CD4-positive, alpha-beta T cell treated with Interleukin-1 beta for 1 hour (primary cell): ENCODE results near the gene LENG1.
"Not testable (repeated sequence)": the region's sequence is repeated elsewhere in the genome, so short reads cannot be mapped to it uniquely, and the experiment has no call there.

Source experiments
- DNase-seq, 2 donors: peaks; one replicate each; pipeline ENCODE4 v3.0.0-alpha.2; 2020 to 2022

LENG1 gene

DNA sequence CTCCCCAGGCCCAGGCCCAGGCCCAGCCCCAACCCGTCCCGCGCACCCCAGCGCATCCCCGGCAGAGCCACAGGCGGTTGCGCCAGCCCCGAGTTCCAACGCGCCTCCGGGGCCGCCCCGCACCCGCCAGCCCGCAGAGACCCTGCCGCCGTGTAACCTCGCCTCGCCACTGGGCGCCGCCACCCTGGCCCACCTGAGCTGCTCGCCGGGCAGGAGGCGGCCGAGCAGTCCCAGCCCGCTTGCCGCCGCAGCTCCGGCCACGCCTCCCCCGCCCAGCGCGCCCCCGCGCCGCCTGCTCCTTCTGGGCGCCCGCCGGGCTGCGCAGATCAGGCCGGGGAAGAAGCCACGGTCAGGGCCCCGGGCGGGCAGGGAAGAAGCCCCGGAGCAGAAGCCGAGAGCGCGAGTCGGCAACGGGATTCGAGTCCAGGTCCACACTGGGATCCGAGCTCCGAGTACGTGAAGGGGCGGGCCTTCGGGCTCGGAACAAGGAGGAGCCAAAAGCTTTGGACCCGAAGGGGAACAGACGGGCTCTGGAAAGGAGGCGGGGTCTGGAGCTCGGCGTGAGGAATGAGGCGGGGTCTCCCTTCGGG is 29.7 kb upstream of the LENG1 start, which contains the start of gene MBOAT7:
TSS of gene MBOAT7 (minus strand) at position 436 of the 590 bp plus-strand sequence. CDS start 1,072 bp downstream, outside the sequence.
- no peak for DNase-seq

DNA sequence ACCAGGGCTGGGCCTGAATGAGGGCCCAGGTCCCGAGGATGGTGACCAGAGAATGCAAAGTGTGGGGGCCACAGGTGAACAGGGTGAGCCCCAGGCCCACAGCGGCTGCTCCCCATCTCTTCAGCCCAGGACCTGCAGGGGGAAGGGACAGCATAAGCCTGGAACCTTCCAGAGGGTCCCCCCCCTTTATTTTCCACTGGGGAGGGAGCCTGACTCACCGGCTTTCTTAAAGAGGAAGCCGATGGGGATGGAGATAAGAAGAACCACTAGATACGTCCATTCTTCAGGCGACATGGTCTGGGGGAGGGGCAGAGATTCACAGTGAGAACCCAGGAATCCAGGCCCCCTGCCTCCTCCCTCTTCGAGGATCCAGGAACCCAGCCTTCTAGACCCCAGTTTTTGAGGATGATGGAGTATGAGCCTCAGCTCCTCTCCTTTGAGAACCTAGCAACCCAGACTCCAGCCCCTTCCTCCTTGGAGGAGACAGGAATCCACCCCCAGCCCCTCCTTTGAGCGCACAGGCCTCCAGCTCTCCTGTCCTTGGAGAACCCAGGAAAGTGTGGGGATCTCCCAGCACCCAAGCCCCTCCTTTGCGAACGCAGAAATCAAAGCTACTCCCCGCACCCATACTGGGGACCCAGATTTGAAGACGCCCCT is 28.8 kb upstream of the LENG1 start:
- DNase-seq: peak; percentile 60 to 66

DNA sequence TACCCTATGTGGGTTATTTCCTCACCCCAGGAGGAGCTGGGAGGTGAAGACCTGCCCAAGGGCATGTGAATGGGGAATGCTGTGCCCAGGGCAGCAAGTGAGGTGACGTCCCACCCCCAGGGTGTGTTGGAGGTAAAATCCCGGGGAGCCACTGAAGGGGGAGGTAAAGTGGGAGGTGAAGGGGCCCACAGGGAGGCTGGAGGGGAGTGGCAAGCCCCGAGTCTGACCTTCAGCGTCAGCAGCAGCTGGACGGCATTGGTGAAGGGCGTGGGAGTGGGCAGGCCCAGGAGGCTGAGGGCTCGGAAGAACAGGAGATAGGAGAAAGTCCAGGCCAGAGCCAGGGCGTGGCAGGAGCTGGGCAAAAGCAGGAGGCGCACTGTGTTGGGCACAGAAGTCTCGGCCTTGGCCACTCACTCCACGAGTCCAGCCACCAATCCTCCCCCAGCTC is 27.4 kb upstream of the LENG1 start:
- DNase-seq: no peak

DNA sequence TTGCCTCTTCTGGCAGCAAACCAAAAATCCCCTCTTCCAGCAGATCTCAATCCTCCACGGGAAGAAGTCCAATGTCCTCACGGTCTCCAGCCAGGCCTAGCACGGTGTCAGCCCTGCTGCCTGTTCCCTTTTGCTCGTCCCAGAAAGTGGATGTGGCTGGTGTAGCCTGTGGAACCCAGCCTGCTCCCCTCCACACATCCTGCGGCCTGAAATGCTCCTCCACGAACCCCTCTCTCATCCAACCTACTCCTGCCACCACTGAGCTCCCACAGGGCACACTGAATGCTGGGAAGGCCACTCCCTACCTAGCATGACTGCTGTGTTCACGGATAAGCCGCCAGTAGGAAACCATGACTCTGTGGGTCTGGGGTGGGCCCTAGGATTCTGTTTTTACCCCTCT is 26.8 kb upstream of the LENG1 start:
- no peak for DNase-seq

DNA sequence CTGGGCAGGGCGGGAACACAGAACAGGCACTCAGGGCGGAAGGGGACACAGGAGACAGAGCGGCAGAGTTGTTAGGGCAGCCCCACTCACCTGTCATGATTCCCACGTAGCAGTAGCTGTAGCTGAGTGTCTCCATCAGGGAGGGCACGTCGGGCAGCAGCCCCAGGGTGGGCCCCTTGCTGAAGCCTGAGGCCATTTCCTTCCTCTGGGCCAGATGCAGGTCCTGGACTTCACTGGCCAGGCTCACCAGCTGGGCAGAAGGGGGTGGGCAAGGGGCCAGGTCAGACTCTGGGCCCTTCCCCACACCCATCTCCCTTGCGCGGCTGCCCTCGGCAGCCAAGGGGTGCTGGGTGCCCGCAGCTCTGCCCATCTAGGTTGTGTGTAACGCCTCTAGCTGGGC is 23.9 kb upstream of the LENG1 start:
- DNase-seq: no peak

DNA sequence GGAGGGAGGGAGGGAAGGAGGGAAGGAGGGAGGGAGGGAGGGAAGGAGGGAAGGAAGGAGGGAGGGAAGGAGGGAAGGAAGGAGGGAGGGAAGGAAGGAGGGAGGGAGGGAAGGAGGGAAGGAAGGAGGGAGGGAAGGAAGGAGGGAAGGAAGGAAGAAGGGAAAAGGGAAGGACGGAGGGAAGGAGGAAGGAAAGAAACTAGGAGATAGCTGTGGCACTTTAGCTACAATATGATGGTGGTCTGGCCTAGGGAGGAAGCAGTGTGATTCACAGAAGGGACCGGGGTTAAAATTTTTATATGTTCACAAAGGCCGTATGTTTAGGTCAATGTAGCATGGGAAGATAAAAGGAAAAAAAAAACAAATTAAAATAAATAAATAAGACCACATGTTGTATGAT is 22.4 kb upstream of the LENG1 start:
- DNase-seq: not testable (repeated sequence)

DNA sequence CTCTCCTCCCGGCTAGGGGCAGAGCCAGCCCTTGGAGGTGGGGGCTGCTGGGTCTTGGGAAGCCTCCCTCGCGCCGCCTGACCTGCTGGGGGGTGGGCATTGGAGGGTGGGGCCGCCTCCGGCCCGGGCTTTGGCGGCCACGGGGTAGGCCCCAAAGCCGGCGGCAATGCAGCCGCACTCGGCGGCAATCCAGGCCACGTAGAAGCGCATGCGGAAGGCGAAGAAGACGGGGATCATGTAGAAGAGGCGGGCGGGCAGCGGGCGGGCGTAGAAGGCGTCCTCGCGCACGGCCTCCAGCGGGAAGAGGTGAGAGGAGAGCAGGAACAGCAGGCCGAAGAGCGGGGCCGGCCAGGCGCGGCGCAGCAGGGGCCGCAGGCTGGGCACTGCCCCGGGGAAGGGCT is 21.2 kb upstream of the LENG1 start:
- no peak for DNase-seq

DNA sequence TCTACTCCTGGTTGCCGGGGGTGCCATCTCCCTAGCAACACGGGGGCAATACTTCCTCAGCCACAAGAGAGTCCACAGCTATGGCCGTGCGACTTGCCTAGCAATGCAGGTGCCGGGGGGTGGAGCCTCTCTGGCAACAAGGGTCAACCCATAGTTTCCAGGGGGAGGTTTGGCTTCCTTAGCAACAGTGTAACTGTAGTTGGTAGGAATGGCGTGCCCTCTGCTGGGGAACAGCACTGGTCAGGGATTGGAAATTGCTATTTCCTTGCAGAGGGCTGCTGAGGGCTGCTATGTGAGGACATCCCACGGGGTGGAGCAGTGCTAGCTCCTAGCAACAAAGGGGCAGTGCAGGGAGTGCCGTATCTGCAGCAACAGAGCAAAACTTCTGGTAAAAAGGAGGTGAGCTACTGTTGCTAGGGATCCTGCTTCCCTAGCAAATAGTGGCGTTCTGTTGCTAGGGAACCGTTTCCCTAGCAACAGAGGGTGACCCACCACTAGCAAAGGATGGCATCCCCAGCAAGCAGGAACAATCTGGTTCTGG is 20.5 kb upstream of the LENG1 start:
- DNase-seq: peak in 1 of 2 donors; percentile 31

DNA sequence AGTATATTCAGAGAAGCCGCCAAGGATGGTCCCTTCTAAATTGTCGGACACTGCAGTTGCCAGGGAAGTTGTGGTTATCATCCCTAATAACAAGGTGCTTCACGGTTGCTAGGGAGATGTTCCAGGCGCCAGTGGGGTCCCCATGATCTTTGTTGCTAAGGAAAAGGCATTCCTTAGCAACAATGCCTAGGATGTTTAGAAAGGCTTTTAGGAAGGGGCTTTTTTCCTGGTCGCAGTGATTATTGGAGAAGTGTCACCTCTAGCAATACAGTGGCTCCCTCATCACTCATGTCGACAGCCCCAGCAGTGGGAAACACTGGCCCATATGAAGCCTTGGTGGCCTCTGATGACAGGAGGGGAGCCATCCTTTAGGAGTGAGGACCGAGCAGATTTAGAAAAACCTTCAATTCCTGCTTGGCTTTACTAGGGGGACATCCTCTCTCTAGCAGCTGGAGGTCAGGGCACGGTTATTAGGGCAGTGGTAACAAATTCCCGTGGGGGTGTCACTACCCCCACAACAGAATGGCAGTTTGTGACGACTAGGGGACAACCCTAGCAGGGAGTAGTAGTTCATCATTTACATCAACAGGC is 19.8 kb upstream of the LENG1 start:
- no peak for DNase-seq

DNA sequence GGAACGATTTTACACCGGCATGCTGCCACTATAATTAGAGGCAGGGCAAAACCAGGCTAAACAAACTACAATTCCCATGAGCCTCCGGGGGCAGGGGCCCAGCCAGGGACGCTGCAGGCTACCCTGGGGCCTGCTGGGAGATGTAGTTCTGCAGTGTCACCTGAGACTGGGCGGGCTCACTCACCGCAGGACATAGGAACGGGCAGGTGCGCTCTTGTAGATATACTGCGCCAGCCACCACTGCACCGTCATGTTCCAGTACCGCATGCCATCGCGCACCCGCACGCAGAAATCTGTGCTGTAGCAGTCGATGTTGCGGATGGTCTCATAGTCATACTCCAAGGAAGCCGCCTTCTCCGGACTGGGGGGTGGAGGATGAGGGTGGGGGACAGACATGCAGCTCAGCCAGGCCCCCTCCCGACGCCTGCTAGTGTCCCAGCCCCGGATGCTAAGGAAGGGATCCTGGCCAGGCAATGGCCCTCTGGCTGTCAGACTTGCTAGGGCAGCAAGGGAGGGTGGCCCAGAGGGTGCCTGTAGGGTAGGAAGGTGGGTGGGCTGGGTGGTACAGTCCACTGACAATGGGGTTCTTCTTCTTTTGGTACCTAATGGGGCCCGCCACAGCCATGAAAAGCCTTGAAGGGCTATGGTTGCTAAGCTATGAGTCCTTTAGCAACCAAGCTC is 19.2 kb upstream of the LENG1 start:
- peak; percentile 30 to 42 for DNase-seq

DNA sequence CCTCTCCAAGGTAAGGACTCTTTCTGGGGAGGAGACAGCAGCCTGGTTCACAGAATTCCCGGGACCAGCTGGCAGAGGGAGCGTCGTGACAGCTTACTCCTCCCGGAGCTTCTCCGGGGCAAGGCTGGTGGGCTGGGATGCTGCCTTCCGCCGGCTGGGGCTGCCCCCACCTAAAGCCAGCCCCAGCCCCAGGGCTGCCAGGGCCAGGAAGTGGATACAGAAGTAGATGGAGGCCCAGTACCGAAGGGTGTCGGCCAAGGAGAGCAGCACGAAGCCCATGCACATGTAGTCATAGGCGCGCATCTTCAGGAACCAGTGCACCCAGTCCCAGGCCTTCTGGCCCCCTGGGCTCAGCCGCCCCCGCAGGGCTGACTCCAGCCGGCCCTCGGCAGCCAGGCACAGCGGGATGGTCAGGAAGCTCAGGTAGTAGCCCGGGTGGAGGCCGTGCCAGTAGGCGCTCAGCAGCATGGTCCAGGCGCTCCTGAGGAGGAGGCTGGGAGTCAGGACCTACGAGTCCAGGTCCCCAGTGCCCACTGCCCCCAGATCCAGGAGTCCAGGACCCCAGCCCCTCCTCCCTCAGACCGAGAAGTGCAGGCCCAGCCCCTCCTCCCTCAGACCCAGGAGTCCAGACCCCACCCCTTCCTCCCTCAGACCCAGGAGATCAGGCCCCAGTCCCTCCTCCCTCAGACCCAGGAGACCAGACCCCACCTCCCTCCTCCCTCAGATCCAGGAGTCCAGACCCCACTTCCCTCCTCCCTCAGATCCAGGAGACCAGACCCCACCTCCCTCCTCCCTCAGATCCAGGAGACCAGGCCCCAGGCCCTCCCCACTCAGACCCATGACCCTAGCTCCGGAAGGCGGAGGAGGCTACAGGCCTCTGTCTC is 14.7 kb upstream of the LENG1 start:
- DNase-seq: no peak

DNA sequence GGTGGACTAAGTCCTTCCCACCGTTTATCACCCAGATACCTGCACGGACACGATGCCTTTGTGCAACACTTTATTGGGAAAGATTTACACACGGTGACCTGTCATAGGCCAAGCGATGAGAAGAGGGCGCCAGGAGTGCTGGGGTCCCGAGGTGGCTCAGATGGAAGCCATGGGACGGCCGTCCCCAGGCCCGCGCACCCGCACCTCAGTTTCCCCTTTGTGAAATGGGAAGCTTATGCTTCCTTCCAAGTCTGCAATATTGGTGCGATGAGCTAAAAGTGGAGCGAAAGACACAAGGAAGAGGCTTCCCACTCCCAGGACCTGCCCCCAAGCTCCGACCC is 13.8 kb upstream of the LENG1 start:
- DNase-seq: no peak

DNA sequence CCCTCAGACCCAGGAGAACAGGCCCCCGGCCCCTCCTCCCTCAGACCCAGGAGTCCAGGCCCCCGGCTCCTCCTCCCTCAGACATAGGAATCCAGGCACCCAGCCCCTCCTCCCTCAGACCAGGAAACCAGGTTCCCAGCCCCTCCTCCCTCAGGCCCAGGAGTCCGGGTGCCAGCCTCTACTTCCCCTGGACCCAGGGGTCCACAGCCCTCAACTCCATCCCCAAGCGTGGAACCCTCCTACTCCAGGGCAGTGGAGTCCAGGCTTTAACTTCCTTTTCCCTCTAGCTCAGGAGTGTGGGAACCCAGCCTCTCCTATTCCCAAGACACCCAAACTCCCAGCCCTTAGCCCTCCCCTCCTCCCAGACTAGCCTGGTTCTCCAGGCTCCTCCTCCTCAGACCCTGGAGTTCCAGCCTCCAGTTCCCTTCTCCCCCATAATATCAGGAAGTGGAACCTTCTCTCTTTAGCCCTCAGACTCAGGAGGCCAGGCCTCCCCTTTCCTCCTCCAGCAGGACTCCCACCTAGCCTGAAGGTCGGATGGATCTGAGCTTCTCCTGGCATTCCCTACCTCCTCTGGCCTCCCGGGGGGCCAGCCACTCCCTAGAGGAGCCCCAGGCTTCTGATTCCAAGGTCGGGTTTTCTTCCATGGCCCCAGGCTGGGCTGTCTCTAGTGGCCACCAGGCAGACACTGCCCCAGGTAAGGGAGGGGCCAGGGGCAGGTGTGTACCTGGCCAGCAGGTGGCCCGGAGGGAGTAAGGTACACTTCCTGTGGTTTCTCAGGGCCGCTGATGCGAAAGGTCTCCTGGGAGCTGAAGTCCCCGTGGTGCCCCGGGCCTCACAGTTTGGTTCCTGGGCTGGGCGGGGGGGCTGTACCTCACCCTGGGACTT is 13.2 kb upstream of the LENG1 start, which contains the start of gene TMC4:
TSS of gene TMC4 (minus strand) at position 690 of the 888 bp plus-strand sequence. CDS start at position 647, 43 bp downstream.
- peak in 1 of 2 donors; percentile 30 for DNase-seq

DNA sequence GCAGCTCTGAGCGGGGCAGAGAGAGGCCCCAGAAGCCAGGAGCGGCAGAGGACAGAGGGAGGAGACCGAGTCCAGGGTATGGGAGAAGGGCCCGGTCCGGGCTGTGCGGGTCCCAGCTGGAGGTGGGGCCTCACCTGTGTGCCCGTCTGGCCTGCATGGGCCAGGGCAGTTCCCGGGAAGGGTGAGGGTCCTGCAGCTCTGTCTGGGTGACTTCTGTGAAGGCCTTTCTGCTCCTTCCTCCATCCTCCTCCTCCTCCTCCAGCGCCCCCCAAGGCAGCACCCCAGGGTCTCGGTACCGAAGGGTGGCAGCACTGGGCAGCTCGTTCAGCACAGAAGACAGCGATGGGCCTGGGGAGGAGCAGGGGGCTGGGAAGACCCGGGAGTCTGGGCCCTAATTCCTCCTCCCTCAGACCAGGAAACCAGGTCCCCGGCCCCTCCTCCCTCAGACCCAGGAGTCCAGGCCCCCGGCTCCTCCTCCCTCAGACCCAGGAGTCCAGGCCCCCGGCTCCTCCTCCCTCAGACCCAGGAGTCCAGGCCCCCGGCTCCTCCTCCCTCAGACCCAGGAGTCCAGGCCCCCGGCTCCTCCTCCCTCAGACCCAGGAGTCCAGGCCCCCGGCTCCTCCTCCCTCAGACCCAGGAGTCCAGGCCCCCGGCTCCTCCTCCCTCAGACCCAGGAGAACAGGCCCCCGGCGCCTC is 12.4 kb upstream of the LENG1 start:
- DNase-seq: not testable (repeated sequence)

DNA sequence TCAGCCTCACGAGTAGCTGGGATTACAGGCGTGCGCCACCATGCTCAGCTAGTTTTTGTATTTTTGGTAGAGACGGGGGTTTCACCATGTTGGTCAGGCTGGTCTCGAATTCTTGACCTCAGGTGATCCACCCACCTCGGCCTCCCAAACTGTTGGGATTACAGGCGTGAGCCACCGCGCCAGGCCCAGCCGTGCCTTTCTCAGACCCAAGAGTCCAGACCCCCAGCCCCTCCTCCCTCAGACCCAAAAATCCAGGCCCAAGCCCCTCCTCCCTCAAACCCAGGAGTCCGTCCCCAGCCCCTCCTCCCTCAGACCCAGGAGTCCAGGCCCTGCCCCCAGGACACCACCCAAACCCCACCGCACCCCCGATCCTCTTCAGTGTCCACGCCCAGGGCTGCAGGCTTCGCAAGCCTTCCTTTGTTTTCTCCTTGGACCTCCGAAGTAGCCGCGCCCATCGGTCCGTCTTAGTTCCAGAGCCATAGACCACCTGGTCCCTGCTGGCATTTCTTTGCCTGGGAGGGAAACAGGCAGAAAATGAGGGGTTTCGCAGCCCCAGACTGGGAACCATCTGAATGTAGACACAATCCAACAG is 9.7 kb upstream of the LENG1 start:
- no peak for DNase-seq

DNA sequence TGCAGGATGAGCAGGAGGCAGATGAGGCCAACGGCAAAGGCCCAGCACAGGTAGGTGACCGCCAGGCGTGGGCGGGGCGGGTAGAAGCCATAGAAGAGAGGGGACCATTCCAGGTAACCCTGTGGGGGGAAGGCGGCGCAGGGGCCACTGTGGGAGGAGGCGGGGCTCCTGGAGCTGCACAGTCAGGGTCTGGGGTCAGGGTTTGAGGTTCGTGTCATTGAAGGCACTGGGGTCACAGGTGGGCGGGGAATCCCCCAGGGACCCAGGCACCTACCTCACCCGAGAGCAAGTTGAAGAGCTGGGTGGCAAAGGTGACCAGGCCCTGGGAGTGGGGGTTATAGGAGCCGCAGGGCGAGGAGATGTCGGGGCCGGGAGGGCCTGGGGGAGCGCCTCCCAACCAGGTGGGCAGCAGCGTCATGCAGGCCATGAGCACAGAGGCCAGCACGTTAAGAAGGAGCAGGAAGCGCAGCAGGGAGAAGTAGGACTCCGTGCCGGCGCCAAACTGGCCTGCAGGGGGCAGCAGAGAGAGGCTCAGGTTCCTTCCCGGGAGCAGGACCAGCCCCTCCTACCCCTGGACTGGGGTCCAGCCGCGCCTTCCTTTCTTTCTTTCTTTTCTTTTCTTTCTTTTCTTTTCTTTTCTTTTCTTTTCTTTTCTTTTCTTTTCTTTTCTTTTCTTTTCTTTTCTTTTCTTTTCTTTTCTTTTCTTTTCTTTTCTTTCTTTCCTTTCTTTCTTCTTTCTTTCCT is 8.8 kb upstream of the LENG1 start:
- peak; percentile 85 to 87 for DNase-seq

DNA sequence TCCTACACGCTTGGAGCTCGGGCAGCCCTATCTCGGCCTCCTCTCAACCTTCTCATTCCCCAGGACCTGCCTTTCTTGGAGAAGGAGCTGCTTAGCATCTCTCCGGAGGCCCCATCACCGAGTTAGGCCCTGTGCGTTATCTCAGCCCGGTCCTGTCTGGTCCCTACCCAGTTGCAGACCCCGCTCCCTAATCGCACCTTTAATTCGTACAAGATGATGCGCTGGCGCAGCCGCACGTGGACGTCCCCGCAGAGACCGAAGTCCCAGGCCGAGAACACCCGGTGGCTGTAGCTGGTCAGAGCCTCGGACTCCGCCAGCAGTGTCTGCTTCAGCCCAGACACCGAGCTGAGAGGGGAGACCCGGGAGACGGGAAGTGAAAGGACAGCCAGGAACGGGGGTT is 5.7 kb upstream of the LENG1 start:
- no peak for DNase-seq

DNA sequence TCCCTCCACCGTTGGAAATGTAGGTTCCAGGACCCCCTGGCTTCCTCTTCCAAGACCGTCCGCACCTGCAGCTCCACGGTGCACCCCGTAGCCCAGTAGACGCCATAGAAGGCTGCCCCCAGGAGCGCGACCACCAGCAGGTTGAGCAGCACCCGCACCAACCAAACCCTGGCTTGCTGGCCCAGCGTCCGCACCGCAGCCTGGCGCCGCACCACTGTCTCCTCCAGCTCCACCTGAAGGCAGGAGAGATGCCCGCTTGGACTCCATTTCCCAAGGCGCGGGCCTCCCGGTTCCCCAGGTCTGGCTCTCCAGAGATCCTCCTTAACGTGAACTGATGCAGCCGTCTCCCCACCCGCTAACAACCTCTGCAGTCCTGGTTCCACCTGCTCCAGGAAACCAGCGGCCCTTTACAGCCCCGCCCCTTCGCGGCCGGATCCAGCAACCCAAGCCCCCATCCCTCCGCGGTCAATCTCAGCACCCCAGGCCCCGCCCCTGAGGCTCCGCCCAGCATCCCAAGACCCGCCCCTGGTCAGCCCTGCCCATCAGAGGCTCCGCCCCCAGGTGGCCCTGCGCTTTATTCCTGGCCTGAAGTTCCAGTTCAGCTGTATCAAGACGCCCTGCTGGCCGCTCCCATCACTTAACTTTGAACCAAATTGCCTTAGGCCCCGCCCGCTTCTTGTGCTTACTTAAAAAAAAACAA is 5.0 kb upstream of the LENG1 start:
- DNase-seq: peak; percentile 63 to 79

DNA sequence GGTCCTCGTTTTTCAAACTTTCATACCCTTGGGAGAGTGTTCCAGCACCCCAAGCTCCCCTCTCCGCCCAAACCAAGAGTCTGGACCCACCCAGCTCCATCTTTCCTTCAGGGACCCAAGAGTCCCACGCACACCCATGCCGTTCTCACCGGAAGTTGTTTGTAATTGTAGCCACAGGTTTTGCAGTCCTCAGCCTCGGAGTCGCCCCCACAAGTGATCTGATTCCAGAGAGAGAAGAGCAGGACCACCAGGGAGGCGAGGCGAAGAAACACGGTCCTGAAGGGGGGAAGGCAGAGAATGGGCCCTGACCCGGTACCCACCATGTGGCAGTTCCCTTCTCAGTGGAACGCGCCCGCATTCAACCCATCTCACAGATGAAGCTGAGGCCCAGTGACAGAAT is 3.4 kb upstream of the LENG1 start:
- no peak for DNase-seq
